Ascending aorta (tissue), 2 donors: ENCODE results near the gene PRLR. TPM values are rescaled to one million over a fixed set of nuclear protein-coding genes. Genes with fewer than 3 reads are reported as not detected.

Experiments
- DNase-seq, 2 donors: peaks; one replicate each; pipeline ENCODE4 v3.0.0-alpha.2; 2019; ENCODE audit warnings: low spot score in 2 of 2
- H3K27ac ChIP-seq, 2 donors: fragments of 200-600 bp; sonication (generic); one replicate each; pipeline ENCODE4 v1.5.1; 2016 to 2017; ENCODE audit warnings: mild to moderate bottlenecking in 1 of 2
- H3K27me3 ChIP-seq: fragments of 200-600 bp; sonication (generic); one replicate; pipeline ENCODE4 v1.5.1; 2017
- H3K36me3 ChIP-seq, 2 donors: fragments of 200-600 bp; sonication (generic); one replicate each; pipeline ENCODE4 v1.5.1; 2016
- H3K4me1 ChIP-seq, 2 donors: fragments of 200-600 bp; sonication (generic); one replicate each; pipeline ENCODE4 v1.5.1; 2016 to 2017; ENCODE audit warnings: mild to moderate bottlenecking in 1 of 2
- H3K4me3 ChIP-seq, 2 donors: fragments of 200-600 bp; sonication (generic); one replicate each; pipeline ENCODE4 v1.5.1; 2016 to 2017; ENCODE audit warnings: mild to moderate bottlenecking in 1 of 2
- H3K9me3 ChIP-seq, 2 donors: fragments of 200-600 bp; sonication (generic); one replicate each; pipeline ENCODE4 v1.5.1; 2016
- CTCF ChIP-seq, 3 experiments: fragments of 200-600 bp in 2 of 3; fragments of 450-650 bp in 1 of 3; sonication (generic) in 2 of 3; IDR thresholded peaks; one replicate each; pipeline ENCODE4 v1.5.1; 2016 to 2019; ENCODE audit warnings: antibody characterized with exemption in 3 of 3, mild to moderate bottlenecking in 1 of 3, moderate library complexity in 1 of 3
- intact Hi-C: fragments of 100-400 bp; cut with DNase I; formaldehyde crosslinking; loops from one replicate; pipeline ENCODE4 v1.15.1; 2023
- total RNA-seq: library from RNA; depleted of rRNA; stranded (reverse); fragments of >200 nt; gene quantifications from one replicate; pipeline ENCODE4 v1.1.0, GENCODE V29; 2016

Gene PRLR
- total RNA-seq, 1 donor from 2014 or later = 0.43 TPM

GRCh38 chr5:35030426-35031100 is 199.7 kb downstream of the PRLR start:
- TF ChIP-seq CTCF (IDR thresholded peaks at IDR 0.05) = no peak
- Histone ChIP-seq H3K9me3 (no peaks in the 10 kb centered on the region), H3K27me3 (no peaks in the 10 kb centered on the region), H3K4me3 (no peak overlapping the region), H3K4me1 (no peaks in the 10 kb centered on the region), H3K27ac (no peak overlapping the region), H3K36me3 (no peaks in the 10 kb centered on the region)
- intact Hi-C loops = no loop called here
- no peak for DNase-seq

GRCh38 chr5:35029333-35029732 is 201.0 kb downstream of the PRLR start:
- no peak for DNase-seq
- Histone ChIP-seq H3K4me1 (no peaks in the 10 kb centered on the region), H3K27ac (no peak overlapping the region), H3K9me3 (no peaks in the 10 kb centered on the region), H3K27me3 (no peaks in the 10 kb centered on the region), H3K36me3 (no peaks in the 10 kb centered on the region), H3K4me3 (no peak overlapping the region)
- TF ChIP-seq CTCF (IDR thresholded peaks at IDR 0.05) = no peak
- intact Hi-C loops = no loop called here

- no peak for TF ChIP-seq CTCF (IDR thresholded peaks at IDR 0.05)
- intact Hi-C loops = no loop called here
Observed at GRCh38 chr5:35026941-35027340, 203.3 kb downstream of the PRLR start.

GRCh38 chr5:35026280-35026840 is 203.9 kb downstream of the PRLR start:
- Histone ChIP-seq H3K4me1 (no peaks in the 10 kb centered on the region), H3K36me3 (no peaks in the 10 kb centered on the region), H3K9me3 (no peaks in the 10 kb centered on the region), H3K27me3 (no peaks in the 10 kb centered on the region), H3K27ac (no peak overlapping the region), H3K4me3 (no peak overlapping the region)
- DNase-seq = no peak
- intact Hi-C loops = no loop called here
- no peak for TF ChIP-seq CTCF (IDR thresholded peaks at IDR 0.05)

More at GRCh38 chr5:35026941-35027340, 203.3 kb downstream of the PRLR start:
- no peaks in the 10 kb centered on the region for H3K36me3 ChIP-seq
- no peak for DNase-seq
- no peaks in the 10 kb centered on the region for H3K4me1 ChIP-seq
- H3K27ac ChIP-seq = no peak overlapping the region
- H3K4me3 ChIP-seq = no peak overlapping the region
- no peaks in the 10 kb centered on the region for H3K27me3 ChIP-seq
- no peaks in the 10 kb centered on the region for H3K9me3 ChIP-seq

GRCh38 chr5:35024911-35025510 is 205.3 kb downstream of the PRLR start:
- Histone ChIP-seq H3K36me3 (no peaks in the 10 kb centered on the region), H3K9me3 (no peaks in the 10 kb centered on the region), H3K4me1 (no peaks in the 10 kb centered on the region), H3K27ac (no peak overlapping the region), H3K27me3 (no peaks in the 10 kb centered on the region), H3K4me3 (no peak overlapping the region)
- DNase-seq = no peak
- intact Hi-C loops = no loop called here
- no peak for TF ChIP-seq CTCF (IDR thresholded peaks at IDR 0.05)
